ENCODE measurements around the gene SETD4.
"Not testable (repeated sequence)": the region's sequence is repeated elsewhere in the genome, so short reads cannot be mapped to it uniquely, and the experiment has no call there.

SETD4 gene

GRCh38 chr21:36060159-36060921 is at the start of gene SETD4:
SETD4 (minus strand) TSS chr21:36060526; CDS start chr21:36058888, 1,638 bp downstream.
- in situ Hi-C loops (cut with HindIII; ENCODE audit: low sequenced_read_pairs) = no loop called here

- in situ Hi-C loops (cut with HindIII; ENCODE audit: low sequenced_read_pairs) = no loop called here
These were observed 49.5 kb upstream of the SETD4 start for GRCh38 chr21:36109868-36110267.

DNA sequence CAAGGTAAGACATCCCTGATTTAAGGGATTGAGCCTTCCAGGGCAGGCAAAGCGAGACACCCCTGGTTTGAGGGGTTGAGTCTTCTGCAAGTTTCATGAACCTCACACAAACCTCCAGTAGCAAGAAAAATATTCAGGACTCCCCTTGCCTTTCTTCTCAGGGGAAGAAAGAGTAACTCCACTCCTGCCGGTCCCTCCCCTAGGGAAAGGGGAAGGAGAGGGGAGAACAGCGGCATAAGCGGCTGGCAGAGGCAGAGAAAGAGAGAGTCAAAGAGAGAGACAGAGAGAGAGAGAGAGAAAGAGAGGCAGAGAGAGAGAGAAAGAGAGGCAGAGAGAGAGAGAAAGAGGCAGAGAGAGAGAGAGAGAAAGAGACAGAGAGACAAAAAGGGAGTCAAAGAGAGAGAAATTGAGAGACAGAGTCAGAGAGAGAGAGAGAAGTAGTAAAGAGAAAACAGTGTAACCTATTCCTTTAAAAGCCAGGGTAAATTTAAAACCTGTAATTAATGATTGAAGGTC is 45.1 kb upstream of the SETD4 start:
- in situ Hi-C loops (cut with HindIII; ENCODE audit: low sequenced_read_pairs) = no loop called here

DNA sequence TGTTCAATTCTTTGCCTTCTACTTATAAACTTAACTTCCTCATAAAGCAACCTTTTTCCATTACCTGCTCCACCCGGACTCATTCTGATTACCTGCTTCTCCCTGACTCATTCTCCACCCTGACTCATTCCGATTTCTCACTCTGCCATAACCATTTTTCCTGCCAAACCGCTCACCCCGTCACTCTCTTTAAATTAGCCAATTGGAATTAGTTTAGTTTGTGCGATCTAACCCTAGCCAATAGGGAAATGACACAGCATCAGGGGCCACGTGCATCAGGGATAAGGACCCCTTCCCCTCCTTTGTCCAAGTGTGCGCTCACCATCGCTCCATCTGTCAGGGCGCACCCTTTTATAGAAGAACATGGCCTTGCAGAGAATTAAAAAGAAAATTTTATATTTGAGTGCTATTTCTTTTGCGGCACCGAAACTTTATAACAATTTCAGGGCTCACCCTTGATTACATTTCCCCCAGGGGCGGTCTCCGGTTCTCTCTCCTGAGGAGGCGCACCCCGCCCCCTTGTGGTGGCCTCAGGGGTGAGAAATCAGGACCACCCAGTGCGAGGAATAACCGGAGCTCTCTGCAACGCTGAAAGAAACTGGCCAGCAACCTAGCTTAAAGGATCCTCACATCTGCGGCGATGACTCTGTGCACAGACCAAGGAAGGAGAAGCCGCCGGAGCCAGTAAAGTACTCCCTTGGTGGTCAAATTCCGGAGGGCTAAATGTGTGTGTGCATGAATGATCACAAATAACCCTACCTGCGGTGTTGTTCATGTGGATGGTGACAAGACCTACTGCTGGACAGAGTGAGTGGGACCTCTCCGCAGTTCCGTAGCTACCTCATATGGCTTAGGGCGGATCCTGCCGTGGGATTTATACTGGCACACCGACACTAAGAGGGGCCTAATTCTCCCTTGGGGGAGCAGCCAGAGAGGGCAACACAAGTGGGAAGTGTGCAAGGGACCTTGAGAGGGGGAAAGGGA is 44.3 kb upstream of the SETD4 start:
- in situ Hi-C loops (cut with HindIII; ENCODE audit: low sequenced_read_pairs) = no loop called here

DNA sequence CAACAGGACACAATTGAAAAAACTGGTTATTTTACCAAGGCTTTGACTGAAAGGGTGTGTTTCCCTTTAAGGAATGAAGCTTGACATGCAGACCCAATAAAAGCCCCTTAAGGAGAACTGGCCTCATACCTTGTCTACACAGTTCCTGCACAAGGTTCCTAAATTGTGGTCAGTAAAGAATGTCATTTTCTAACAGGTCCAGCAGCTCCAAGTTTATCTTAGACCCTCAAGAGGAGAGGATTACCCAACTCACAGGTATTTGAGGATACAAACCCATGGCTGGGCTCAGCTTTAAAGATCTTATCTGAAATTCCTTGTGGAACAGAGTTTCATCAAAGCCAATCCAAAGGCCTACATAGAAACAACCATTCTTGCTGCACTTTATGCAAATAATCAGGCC is 43.1 kb upstream of the SETD4 start:
- in situ Hi-C loops (cut with HindIII; ENCODE audit: low sequenced_read_pairs) = no loop called here

- in situ Hi-C loops (cut with HindIII; ENCODE audit: low sequenced_read_pairs) = no loop called here
These were observed 40.8 kb upstream of the SETD4 start for GRCh38 chr21:36100971-36101641.

- in situ Hi-C loops (cut with HindIII; ENCODE audit: low sequenced_read_pairs) = not testable (repeated sequence)
These were observed 39.4 kb upstream of the SETD4 start for GRCh38 chr21:36099695-36100211.

DNA sequence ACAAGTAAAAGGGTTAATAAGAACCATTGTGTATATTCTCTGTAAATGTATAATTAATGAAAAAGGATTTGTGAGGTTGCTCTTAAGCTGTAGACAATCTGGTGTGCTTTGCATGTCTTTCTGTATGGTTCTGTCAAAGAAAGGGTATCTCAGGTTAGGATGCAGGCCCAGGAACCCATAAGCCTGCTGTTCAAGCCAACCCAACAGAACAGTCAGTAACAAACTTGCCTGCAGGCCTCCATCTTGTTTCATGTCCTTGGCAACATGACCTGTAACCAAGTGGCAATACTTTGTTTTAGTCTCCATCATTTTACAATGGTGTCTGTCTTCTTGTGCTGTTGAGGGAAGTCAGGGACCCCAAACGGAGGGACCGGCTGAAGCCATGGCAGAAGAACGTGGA is 38.7 kb upstream of the SETD4 start:
- in situ Hi-C loops (cut with HindIII; ENCODE audit: low sequenced_read_pairs) = no loop called here

- in situ Hi-C loops (cut with HindIII; ENCODE audit: low sequenced_read_pairs) = no loop called here
These were observed 37.8 kb upstream of the SETD4 start for GRCh38 chr21:36098182-36098532.

GRCh38 chr21:36097427-36098181 is 37.3 kb upstream of the SETD4 start:
- in situ Hi-C loops (cut with HindIII; ENCODE audit: low sequenced_read_pairs) = no loop called here

- in situ Hi-C loops (cut with HindIII; ENCODE audit: low sequenced_read_pairs) = no loop called here
These were observed 36.3 kb upstream of the SETD4 start for GRCh38 chr21:36096398-36097290.

DNA sequence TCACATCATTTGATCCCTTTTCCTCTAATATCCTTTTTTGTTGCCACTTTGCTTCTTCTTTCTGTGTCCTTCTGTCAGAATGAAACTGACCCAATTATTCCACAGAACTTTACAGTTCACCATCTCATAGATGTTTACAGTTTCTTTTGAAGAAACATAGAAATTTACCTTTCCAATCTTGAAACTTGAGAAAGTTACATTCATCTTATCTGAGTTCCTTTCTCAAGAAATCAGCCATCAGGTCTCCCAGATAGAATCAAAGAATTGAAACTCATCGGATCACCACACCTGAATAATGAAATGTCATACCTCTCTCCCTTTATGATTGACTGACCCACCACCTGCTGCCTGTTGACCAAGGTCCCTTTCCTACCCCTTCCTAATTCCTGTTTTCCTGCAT is 33.2 kb upstream of the SETD4 start:
- in situ Hi-C loops (cut with HindIII; ENCODE audit: low sequenced_read_pairs) = no loop called here

DNA sequence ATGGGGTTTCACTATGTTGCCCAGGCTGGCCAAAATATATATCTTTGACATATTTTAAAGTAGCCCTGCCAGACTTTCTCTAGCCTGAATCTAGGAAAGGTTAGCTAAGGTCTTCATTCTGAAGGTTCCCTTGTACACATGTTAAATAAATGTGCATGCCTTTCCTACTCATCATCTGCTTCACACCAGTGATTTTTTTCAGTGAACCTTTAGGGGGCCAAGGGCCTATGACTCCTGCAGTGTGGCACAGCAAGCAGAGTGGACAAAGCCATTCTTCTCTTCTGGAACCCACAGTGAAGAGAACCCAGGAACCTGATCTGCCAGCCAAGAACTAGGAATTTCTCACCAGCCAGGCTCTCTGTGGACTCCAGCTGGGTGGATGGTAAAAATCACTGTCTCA is 32.4 kb upstream of the SETD4 start:
- in situ Hi-C loops (cut with HindIII; ENCODE audit: low sequenced_read_pairs) = no loop called here

DNA sequence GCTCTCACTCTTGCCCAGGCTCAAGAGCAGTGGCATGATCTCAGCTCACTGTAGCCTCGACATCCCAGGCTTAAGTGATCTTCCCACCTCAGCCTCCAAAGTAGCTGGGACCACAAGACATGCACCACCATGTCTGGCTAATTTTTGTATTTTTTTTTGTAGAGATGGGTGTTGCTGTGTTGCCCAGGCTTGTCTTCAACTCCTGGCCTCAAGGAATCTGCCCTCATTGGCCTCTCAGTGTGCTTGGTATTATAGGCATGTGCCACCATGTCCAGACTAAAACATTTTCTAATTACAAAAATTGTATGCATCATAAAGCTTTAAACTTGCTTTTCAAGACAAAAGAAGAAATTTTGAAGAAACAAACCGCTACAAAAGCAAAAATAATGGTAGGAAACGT is 29.6 kb upstream of the SETD4 start:
- in situ Hi-C loops (cut with HindIII; ENCODE audit: low sequenced_read_pairs) = no loop called here

DNA sequence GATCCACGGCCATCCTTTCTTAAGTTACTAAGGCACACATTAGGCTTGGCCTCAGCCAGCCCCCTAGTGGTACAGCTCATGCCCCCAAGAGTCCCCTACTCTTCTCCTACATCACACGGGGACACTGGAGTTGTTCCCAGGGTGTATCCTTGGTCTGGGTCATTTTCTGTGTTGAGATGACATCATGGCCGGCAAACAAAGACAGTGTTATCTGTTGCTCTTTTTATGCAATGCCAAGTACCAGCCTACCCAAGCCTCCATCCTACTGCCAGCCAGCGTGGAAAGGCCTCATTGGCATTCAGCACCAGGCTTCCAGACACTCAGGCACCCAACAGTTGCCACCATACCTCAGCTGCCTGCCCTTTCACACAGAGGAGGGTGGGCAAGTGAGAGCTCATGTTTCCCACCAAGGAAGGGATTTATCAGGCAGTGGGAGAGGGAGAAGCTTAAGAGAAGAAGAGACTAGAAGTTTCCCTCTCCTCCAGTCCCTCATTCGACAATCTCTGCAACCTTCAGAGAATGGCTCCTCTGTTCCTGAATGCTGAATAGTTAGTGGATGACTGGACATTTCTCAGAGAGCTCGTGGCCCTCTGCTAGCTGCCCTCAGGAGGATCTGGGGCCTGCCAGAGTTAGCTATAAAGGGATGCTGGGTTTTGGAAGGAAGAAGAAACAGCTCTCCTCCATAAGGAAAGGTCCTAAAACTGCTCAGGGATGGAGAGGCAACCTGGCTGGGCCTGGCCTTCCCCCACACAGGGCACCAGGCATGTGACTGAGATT is 27.2 kb upstream of the SETD4 start:
- in situ Hi-C loops (cut with HindIII; ENCODE audit: low sequenced_read_pairs) = no loop called here

- in situ Hi-C loops (cut with HindIII; ENCODE audit: low sequenced_read_pairs) = no loop called here
These were observed 21.9 kb upstream of the SETD4 start for GRCh38 chr21:36082237-36082664.

DNA sequence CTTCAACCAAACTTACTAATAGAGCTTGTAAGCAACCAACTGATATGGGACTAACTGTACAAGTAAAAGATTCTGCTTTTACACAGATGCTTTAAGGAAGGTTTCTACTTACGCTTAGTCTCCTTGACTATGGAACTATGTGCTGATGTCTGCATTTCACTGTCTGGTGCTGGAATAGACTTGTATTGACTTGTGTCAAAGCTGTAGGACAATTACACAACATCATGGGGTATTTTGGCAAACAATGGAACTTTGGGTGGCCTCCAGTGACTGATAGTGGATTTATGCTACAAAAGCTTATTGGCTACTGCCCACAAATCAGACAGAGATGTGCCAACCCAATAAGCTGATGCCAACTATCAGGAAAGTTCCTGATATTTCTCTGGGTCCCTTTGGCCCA is 20.1 kb upstream of the SETD4 start:
- in situ Hi-C loops (cut with HindIII; ENCODE audit: low sequenced_read_pairs) = no loop called here

DNA sequence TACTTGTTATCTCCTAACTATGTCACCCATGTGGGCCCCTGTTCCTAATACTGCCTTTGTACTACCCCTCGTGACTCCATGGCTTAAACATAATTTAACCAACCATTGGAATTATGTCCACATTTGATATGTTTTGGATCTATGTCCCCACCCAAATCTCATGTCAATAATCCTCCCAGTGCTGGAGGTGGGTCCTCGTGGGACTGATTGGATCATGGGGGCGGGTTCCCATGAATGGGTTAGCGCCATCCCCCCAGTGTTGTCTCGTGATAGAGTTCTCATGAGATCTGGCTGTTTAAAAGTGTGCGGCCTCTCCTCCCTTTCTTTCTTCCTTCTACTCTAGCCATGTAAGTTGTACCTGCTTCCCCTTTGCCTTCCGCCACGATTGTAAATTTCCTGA is 19.3 kb upstream of the SETD4 start:
- in situ Hi-C loops (cut with HindIII; ENCODE audit: low sequenced_read_pairs) = no loop called here
